GM21786 (cell line): Measurements from ENCODE around the gene BRIX1.

Experiments
- ATAC-seq: cut with Tn5 transposase; IDR thresholded peaks from one replicate; pipeline ENCODE4 v1.9.1; 2021; ENCODE audit not compliant: unreplicated experiment

Gene BRIX1

GRCh38 chr5:34915139-34915855 is at the start of gene BRIX1, which contains the start of gene RAD1:
Gene BRIX1, plus strand, starts transcription at chr5:34915711. Its CDS starts 28 bp downstream, at chr5:34915739.
Gene RAD1, minus strand, starts transcription at chr5:34915504. Its CDS starts 612 bp downstream, at chr5:34914892.
- peak; percentile 97 for ATAC-seq

GRCh38 chr5:34866989-34867471 is 48.5 kb upstream of the BRIX1 start:
- no peak for ATAC-seq

GRCh38 chr5:34867660-34868059 is 47.9 kb upstream of the BRIX1 start:
- no peak for ATAC-seq

- ATAC-seq, result no peak
These were observed 46.7 kb upstream of the BRIX1 start for GRCh38 chr5:34868791-34869190.

GRCh38 chr5:34869256-34869655 is 46.3 kb upstream of the BRIX1 start:
- no peak for ATAC-seq

- ATAC-seq, result no peak
These were observed 45.1 kb upstream of the BRIX1 start for GRCh38 chr5:34870382-34870781.

GRCh38 chr5:34876275-34876674 is 39.2 kb upstream of the BRIX1 start:
- no peak for ATAC-seq

GRCh38 chr5:34881246-34881645 is 34.3 kb upstream of the BRIX1 start:
- no peak for ATAC-seq

GRCh38 chr5:34886392-34887119 is 29.0 kb upstream of the BRIX1 start:
- no peak for ATAC-seq

- ATAC-seq, result no peak
These were observed 26.1 kb upstream of the BRIX1 start for GRCh38 chr5:34889394-34889793.

- no peak for ATAC-seq
These were observed 23.5 kb upstream of the BRIX1 start for GRCh38 chr5:34891981-34892380.

- no peak for ATAC-seq
These were observed 23.1 kb upstream of the BRIX1 start for GRCh38 chr5:34892414-34892813.

GRCh38 chr5:34894716-34895115 is 20.8 kb upstream of the BRIX1 start:
- ATAC-seq, result no peak

- ATAC-seq, result no peak
These were observed 19.7 kb upstream of the BRIX1 start for GRCh38 chr5:34895641-34896419.

- ATAC-seq, result no peak
These were observed 17.9 kb upstream of the BRIX1 start for GRCh38 chr5:34897646-34898045.

- ATAC-seq, result peak; percentile 90
These were observed 17.1 kb upstream of the BRIX1 start for GRCh38 chr5:34898258-34898895.

- no peak for ATAC-seq
These were observed 16.4 kb upstream of the BRIX1 start for GRCh38 chr5:34899066-34899465.

- ATAC-seq, result no peak
These were observed 14.9 kb upstream of the BRIX1 start for GRCh38 chr5:34900652-34901051.

GRCh38 chr5:34903260-34903659 is 12.3 kb upstream of the BRIX1 start:
- ATAC-seq, result no peak

GRCh38 chr5:34905564-34905963 is 9.9 kb upstream of the BRIX1 start:
- no peak for ATAC-seq

- no peak for ATAC-seq
These were observed 2.4 kb upstream of the BRIX1 start for GRCh38 chr5:34913072-34913471.
